Medulla oblongata (tissue), 1 donor: ENCODE data around the gene LRGUK.

ENCODE experiments used
- DNase-seq: peaks from one replicate; pipeline ENCODE4 v3.0.0-alpha.2; 2015; ENCODE audit errors: extremely low spot score

The LRGUK gene

GRCh38 chr7:134302120-134302519 lies 175.0 kb downstream of the LRGUK start:
- no peak for DNase-seq

GRCh38 chr7:134307320-134307719 lies 180.2 kb downstream of the LRGUK start:
- DNase-seq, result no peak

DNA sequence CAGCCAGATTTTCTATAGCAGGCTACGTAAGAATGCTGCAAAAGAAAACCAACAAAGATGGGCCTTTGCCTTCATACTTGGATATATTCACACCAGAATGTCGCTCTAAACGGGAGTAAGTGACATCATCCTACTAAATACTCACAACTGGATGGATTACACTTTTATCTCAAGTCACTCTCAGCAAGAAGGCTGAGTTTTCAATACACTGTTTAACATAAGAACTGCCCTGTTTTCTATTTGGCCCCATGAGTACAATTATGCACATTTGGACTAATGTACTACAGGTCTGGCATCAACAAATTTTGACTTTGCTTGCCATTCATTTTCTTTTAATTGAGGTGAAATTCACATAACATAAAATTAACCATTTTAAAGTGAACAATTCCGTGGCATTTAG lies 181.4 kb downstream of the LRGUK start:
- DNase-seq, result no peak

DNA sequence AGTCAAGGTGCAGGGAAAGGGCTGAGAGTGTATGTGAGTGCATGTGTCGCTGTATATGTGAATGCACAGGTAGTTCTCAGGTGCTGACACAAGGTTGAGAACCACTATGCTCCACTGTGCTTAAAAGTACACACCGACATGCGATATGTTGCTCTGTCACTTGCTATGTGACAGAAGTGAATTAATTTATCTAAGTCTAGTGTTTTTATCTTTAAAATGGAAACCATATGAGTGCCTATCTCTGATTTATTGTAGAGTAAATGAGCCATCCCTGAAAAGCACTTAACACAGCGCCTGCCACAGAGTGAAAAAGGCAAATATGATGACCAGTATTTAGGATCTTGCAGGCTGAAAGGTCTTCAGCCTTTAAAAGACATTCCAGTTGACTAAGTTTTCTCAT lies 184.7 kb downstream of the LRGUK start:
- no peak for DNase-seq

DNA sequence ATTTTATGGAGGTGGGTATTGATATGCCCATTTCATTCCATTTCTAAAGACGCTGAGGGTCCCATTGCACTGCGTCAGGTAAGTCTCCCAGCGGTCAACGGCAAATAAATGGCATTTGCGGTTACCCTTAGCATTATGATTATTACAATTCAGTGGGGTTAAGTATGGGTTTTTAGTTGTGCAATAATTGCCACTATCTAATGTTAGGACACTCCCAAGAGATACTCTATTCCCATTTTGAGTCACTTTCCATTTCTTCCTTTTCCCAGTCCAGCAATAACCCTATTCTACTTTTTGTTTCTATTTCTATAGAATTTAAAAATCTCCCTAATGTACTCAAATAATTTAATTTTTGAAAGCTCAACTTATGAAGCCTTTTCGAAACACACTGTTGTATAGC lies 185.6 kb downstream of the LRGUK start:
- DNase-seq, result no peak

GRCh38 chr7:134313543-134313942 lies 186.4 kb downstream of the LRGUK start:
- no peak for DNase-seq
